Endothelial cell of umbilical vein (primary cell): Measurements from ENCODE around the gene IRF8. TPM values are rescaled to one million over a fixed set of nuclear protein-coding genes. Genes with fewer than 3 reads are reported as not detected.

Experiments
- BruUV-seq: library from RNA; stranded (reverse); fragments of 400-500 nt; replicated peaks from 2 replicates; lab custom pipeline; 2021; lab: Mats Ljungman, UMichigan
- CTCF ChIA-PET: fragments of 300-600, 350-600 bp; sonication (Branson Sonifier 250); formaldehyde crosslinking; loops from one replicate; lab custom pipeline; 2021; ENCODE audit warnings: antibody characterized with exemption, inconsistent platforms; lab: Charles Lee
- POLR2A ChIA-PET: fragments of 300-600, 350-600 bp; sonication (Branson Sonifier 250); formaldehyde crosslinking; loops from one replicate; lab custom pipeline; 2021; ENCODE audit warnings: antibody characterized with exemption, inconsistent platforms; lab: Charles Lee
- DNase-seq: peaks from one replicate; pipeline ENCODE4 v3.0.0-alpha.2; 2011; ENCODE audit warnings: low read depth, low spot score
- FAIRE-seq: peaks from 2 replicates; lab custom pipeline; 2011; peaks lifted over from hg19 to GRCh38; lab: Jason Lieb, UNC
- H2AFZ ChIP-seq: 2 replicates; pipeline ENCODE4 v1.6.0; 2012; ENCODE audit warnings: low read depth, low read length, control low read depth, inconsistent platforms
- H3K27ac ChIP-seq: 2 replicates; pipeline ENCODE4 v1.5.1; 2011; ENCODE audit warnings: low read depth, mild to moderate bottlenecking, control low read depth, low read length, moderate library complexity; ENCODE audit not compliant: insufficient read depth
- H3K27me3 ChIP-seq, 2 experiments: 2 replicates each; pipeline versions ENCODE4 v1.6.0 to v1.6.1; 2011; ENCODE audit warnings: low read length in 2 of 2, mixed read lengths in 1 of 2; ENCODE audit not compliant: control insufficient read depth in 2 of 2, insufficient read depth in 2 of 2
- H3K36me3 ChIP-seq, 2 experiments: 2 replicates in 1 of 2; 3 replicates in 1 of 2; pipeline ENCODE4 v1.5.1; 2011; ENCODE audit warnings: low read length in 2 of 2, mild to moderate bottlenecking in 1 of 2, moderate library complexity in 1 of 2; ENCODE audit not compliant: control insufficient read depth in 2 of 2, insufficient read depth in 2 of 2; ENCODE audit errors: extremely low read depth in 1 of 2
- H3K4me1 ChIP-seq: 3 replicates; pipeline ENCODE4 v1.5.1; 2011; ENCODE audit warnings: mild to moderate bottlenecking, low read length; ENCODE audit not compliant: control insufficient read depth, insufficient read depth; ENCODE audit errors: extremely low read depth
- H3K4me2 ChIP-seq: 2 replicates; pipeline ENCODE4 v1.6.1; 2011; ENCODE audit warnings: low read length, control low read depth, mixed read lengths; ENCODE audit not compliant: insufficient read depth
- H3K4me3 ChIP-seq, 3 experiments: fragments of 200-600 bp in 1 of 3; sonication (generic), shearing (Covaris generic) in 1 of 3; replicated peaks in 1 of 3; 2 replicates each; pipeline ENCODE4 v1.5.1; 2011 to 2016; ENCODE audit warnings: control low read depth in 3 of 3, low read length in 3 of 3, mild to moderate bottlenecking in 2 of 3, inconsistent platforms in 1 of 3, low read depth in 1 of 3, moderate library complexity in 1 of 3; ENCODE audit not compliant: insufficient read depth in 1 of 3
- H3K79me2 ChIP-seq: 2 replicates; pipeline ENCODE4 v1.6.0; 2012; ENCODE audit warnings: low read length, inconsistent platforms; ENCODE audit not compliant: control insufficient read depth, insufficient read depth
- H3K9ac ChIP-seq: replicated peaks from 2 replicates; pipeline ENCODE3; 2011; ENCODE audit warnings: low read length, control low read depth; ENCODE audit not compliant: insufficient read depth; ENCODE audit errors: extremely low read depth
- H3K9me1 ChIP-seq: replicated peaks from 3 replicates; pipeline ENCODE4 v1.6.0; 2011; ENCODE audit warnings: mild to moderate bottlenecking, low read length; ENCODE audit not compliant: control insufficient read depth, insufficient read depth; ENCODE audit errors: extremely low read depth
- H3K9me3 ChIP-seq: replicated peaks from 2 replicates; pipeline ENCODE4 v1.5.1; 2012; ENCODE audit warnings: low read length, inconsistent platforms; ENCODE audit not compliant: control insufficient read depth, insufficient read depth
- H4K20me1 ChIP-seq: replicated peaks from 2 replicates; pipeline ENCODE3; 2011; ENCODE audit warnings: mild to moderate bottlenecking, low read length; ENCODE audit not compliant: control insufficient read depth, insufficient read depth; ENCODE audit errors: extremely low read depth
- EZH2 ChIP-seq: IDR thresholded peaks from 2 replicates; pipeline ENCODE4 v1.6.1; 2012; ENCODE audit warnings: borderline replicate concordance, low read depth, mild to moderate bottlenecking, moderate library complexity, low read length, inconsistent platforms; ENCODE audit not compliant: severe bottlenecking
- FOS ChIP-seq: IDR thresholded peaks from 2 replicates; pipeline ENCODE4 v1.6.1; 2011; ENCODE audit warnings: mild to moderate bottlenecking, low read length, moderate library complexity, borderline replicate concordance; ENCODE audit not compliant: insufficient read depth
- GATA2 ChIP-seq: IDR thresholded peaks from 2 replicates; pipeline ENCODE4 v1.7.0; 2011; ENCODE audit warnings: low read depth, mild to moderate bottlenecking, moderate library complexity, mixed read lengths, low read length; ENCODE audit not compliant: insufficient read length, insufficient read depth
- JUN ChIP-seq: IDR thresholded peaks from 2 replicates; pipeline ENCODE4 v1.6.1; 2011; ENCODE audit warnings: borderline replicate concordance, low read depth; ENCODE audit not compliant: insufficient read length, insufficient read depth
- MYC ChIP-seq: IDR thresholded peaks from one replicate; pipeline ENCODE4 v1.6.1; 2011; ENCODE audit warnings: mild to moderate bottlenecking, low read depth, low read length
- POLR2A ChIP-seq: IDR thresholded peaks from 2 replicates; pipeline ENCODE4 v1.6.1; 2012; ENCODE audit warnings: low read depth, mild to moderate bottlenecking, control low read depth, low read length
- POLR2AphosphoS5 ChIP-seq: IDR thresholded peaks from 2 replicates; pipeline ENCODE4 v1.6.1; 2012; ENCODE audit warnings: low read depth, mild to moderate bottlenecking, control low read depth, low read length, moderate library complexity; ENCODE audit not compliant: insufficient read depth
- dilution Hi-C: fragments of 300-500 bp; cut with MboI; formaldehyde crosslinking; loops from one replicate; pipeline ENCODE4 v1.15.0; 2019; ENCODE audit warnings: low sequenced_read_pairs; ENCODE audit not compliant: extremely low pct_ligation_motif_present
- intact Hi-C: fragments of 100-400 bp; cut with micrococcal nuclease; formaldehyde crosslinking; loops from one replicate; pipeline ENCODE4 v1.10.0; 2022
- polyA plus RNA-seq, 4 experiments: library from polyadenylated mRNA; depleted of rRNA in 3 of 4; stranded (reverse) in 3 of 4; unstranded in 1 of 4; fragments of >200 nt; gene quantifications; 2 replicates each; pipeline versions ENCODE4 v1.2.1 to v1.2.3, GENCODE V29; 2011 to 2012; ENCODE audit warnings: missing spikeins in 1 of 4
- total RNA-seq: library from RNA; stranded (reverse); gene quantifications from 2 replicates; pipeline ENCODE4 v1.2.3, GENCODE V29; 2021
- TF ChIP-seq, protein P1 (sequence below): IDR thresholded peaks from 2 replicates; pipeline ENCODE4 v1.6.1; 2011; ENCODE audit not compliant: insufficient read depth, insufficient read length
- TF ChIP-seq, protein P2 (sequence below), 2 donors: IDR thresholded peaks; 1 replicate in 1 of 2; 2 replicates in 1 of 2; pipeline ENCODE4 v1.5.1; 2011; ENCODE audit warnings: low read length in 2 of 2, mild to moderate bottlenecking in 2 of 2, moderate library complexity in 2 of 2, control low read depth in 1 of 2, inconsistent platforms in 1 of 2, low read depth in 1 of 2; ENCODE audit not compliant: insufficient read depth in 1 of 2; ENCODE audit errors: extremely low read depth in 1 of 2

The IRF8 gene
- total and polyA plus RNA-seq, 2 donors (not counting 3 experiments of a cell fraction or from before 2014, with no cell fraction given) = not detected

DNA sequence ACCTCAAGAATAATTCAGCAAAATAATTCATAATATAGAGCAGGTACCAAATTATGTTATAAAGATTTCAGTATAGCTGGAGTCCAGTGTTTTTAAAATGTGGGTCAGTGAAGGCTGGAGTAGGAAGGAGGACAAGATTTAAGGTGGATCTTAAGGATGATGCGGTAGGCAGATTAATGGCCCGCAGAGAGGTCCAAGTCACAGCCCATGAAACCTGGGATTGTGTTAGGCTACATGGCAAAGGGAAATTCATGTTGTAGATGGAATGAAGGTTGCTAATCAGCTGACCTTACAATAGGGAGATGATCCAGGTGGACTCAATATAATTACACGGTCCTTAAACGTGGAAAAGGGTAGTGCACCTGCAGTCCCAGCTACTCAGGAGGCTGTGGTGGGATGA lies 6.2 kb upstream of the IRF8 start:
- H2AFZ ChIP-seq = no peak overlapping the region
- no peak overlapping the region for H3K9ac ChIP-seq
- H3K4me2 ChIP-seq = no peak overlapping the region
- DNase-seq = no peak
- TF ChIP-seq FOS (no peak), POLR2AphosphoS5 (no peak), JUN (no peak), EZH2 (no peak), MYC (no peak), POLR2A (no peak), GATA2 (no peak)
- TF ChIP-seq, protein P1, sequence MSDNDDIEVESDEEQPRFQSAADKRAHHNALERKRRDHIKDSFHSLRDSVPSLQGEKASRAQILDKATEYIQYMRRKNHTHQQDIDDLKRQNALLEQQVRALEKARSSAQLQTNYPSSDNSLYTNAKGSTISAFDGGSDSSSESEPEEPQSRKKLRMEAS = no peak
- TF ChIP-seq, protein P2, sequence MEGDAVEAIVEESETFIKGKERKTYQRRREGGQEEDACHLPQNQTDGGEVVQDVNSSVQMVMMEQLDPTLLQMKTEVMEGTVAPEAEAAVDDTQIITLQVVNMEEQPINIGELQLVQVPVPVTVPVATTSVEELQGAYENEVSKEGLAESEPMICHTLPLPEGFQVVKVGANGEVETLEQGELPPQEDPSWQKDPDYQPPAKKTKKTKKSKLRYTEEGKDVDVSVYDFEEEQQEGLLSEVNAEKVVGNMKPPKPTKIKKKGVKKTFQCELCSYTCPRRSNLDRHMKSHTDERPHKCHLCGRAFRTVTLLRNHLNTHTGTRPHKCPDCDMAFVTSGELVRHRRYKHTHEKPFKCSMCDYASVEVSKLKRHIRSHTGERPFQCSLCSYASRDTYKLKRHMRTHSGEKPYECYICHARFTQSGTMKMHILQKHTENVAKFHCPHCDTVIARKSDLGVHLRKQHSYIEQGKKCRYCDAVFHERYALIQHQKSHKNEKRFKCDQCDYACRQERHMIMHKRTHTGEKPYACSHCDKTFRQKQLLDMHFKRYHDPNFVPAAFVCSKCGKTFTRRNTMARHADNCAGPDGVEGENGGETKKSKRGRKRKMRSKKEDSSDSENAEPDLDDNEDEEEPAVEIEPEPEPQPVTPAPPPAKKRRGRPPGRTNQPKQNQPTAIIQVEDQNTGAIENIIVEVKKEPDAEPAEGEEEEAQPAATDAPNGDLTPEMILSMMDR (IDR thresholded peaks at IDR 0.05; ENCODE audit: extremely low read depth in 1 of 2, insufficient read depth in 1 of 2, low read depth in 1 of 2, low read length in 2 of 2) = no peak
- H3K36me3 ChIP-seq = no peaks in the 10 kb centered on the region
- peaks cover 15 to 23% of the 10 kb centered on the region in 2 experiments for H3K27me3 ChIP-seq
- BruUV-seq = no TSS peak
- ChIA-PET POLR2A (no interaction called here), CTCF (interaction anchor here (0.6 to 2.1 kb wide), 5 partner anchors 11 to 913 kb away, joined by 3 to 6 read pairs (median 5); no protein-coding TSS in a partner anchor)
- H3K4me3 ChIP-seq = no peak overlapping the region
- dilution Hi-C loops = no loop called here
- H3K4me1 ChIP-seq = peaks cover 19% of the 10 kb centered on the region
- no peak for FAIRE-seq
- intact Hi-C loops = no loop called here
- H3K9me3 ChIP-seq = no peaks in the 10 kb centered on the region
- no peaks in the 10 kb centered on the region for H3K79me2 ChIP-seq
- no peaks in the 10 kb centered on the region for H4K20me1 ChIP-seq
- H3K27ac ChIP-seq = no peak overlapping the region
- no peaks in the 10 kb centered on the region for H3K9me1 ChIP-seq
